GM12801 (cell line): ENCODE data around the gene KCTD11.

Experiments used
- CTCF ChIP-seq: IDR thresholded peaks from one replicate; pipeline ENCODE4 v1.5.1; 2011; ENCODE audit warnings: control low read depth; ENCODE audit not compliant: insufficient read length; ENCODE audit errors: extremely low read depth

KCTD11 gene

GRCh38 chr17:7317161-7317803 is 34.7 kb upstream of the KCTD11 start:
- TF ChIP-seq CTCF, result no peak

GRCh38 chr17:7318121-7318860 is 33.7 kb upstream of the KCTD11 start:
- TF ChIP-seq CTCF, result no peak

GRCh38 chr17:7321466-7321865 is 30.5 kb upstream of the KCTD11 start:
- TF ChIP-seq CTCF, result no peak

- no peak for TF ChIP-seq CTCF
Measured at GRCh38 chr17:7322520-7323194, 29.3 kb upstream of the KCTD11 start.

GRCh38 chr17:7323731-7324437 is 28.1 kb upstream of the KCTD11 start:
- TF ChIP-seq CTCF, result no peak

- TF ChIP-seq CTCF, result no peak
Measured at GRCh38 chr17:7324438-7324779, 27.6 kb upstream of the KCTD11 start.

GRCh38 chr17:7325031-7325528 is 26.9 kb upstream of the KCTD11 start:
- no peak for TF ChIP-seq CTCF
